ENCODE data around the gene SELENOP.

- no peak for TF ChIP-seq POLR2A (IDR thresholded peaks at IDR 0.05)
- TF ChIP-seq CTCF (IDR thresholded peaks at IDR 0.05) = no peak
Observed at GRCh38 chr5:42858031-42858643, 46.4 kb upstream of the SELENOP start.

Data from uterus (tissue), 2 donors.